ENCODE measurements around the gene JAKMIP2.
"Not testable (repeated sequence)": the region's sequence is repeated elsewhere in the genome, so short reads cannot be mapped to it uniquely, and the experiment has no call there.

Gene JAKMIP2

GRCh38 chr5:147648597-147648996, 133.9 kb downstream of the JAKMIP2 start:
- DNase-seq (ENCODE audit: low read depth) = no peak

GRCh38 chr5:147645197-147645596, 137.3 kb downstream of the JAKMIP2 start:
- DNase-seq (ENCODE audit: low read depth) = no peak

- DNase-seq (ENCODE audit: low read depth) = no peak
Measured at GRCh38 chr5:147644460-147644859, 138.1 kb downstream of the JAKMIP2 start.

- no peak for DNase-seq (ENCODE audit: low read depth)
Measured at GRCh38 chr5:147643142-147643541, 139.4 kb downstream of the JAKMIP2 start.

GRCh38 chr5:147642666-147643065, 139.9 kb downstream of the JAKMIP2 start:
- no peak for DNase-seq (ENCODE audit: low read depth)

- DNase-seq (ENCODE audit: low read depth) = no peak
Measured at GRCh38 chr5:147639321-147639720, 143.2 kb downstream of the JAKMIP2 start.

GRCh38 chr5:147636729-147636984, 145.9 kb downstream of the JAKMIP2 start:
- no peak for DNase-seq (ENCODE audit: low read depth)

GRCh38 chr5:147635882-147636728, 146.4 kb downstream of the JAKMIP2 start:
- no peak for DNase-seq (ENCODE audit: low read depth)

GRCh38 chr5:147635439-147635838, 147.1 kb downstream of the JAKMIP2 start:
- DNase-seq (ENCODE audit: low read depth) = not testable (repeated sequence)

- no peak for DNase-seq (ENCODE audit: low read depth)
Measured at GRCh38 chr5:147633173-147633572, 149.4 kb downstream of the JAKMIP2 start.

GRCh38 chr5:147631428-147632003, 151.0 kb downstream of the JAKMIP2 start:
- DNase-seq (ENCODE audit: low read depth) = no peak

GRCh38 chr5:147629196-147629595, 153.3 kb downstream of the JAKMIP2 start:
- DNase-seq (ENCODE audit: low read depth) = no peak

GRCh38 chr5:147628058-147628895, 154.3 kb downstream of the JAKMIP2 start:
- peak; percentile 44 for DNase-seq (ENCODE audit: low read depth)

GRCh38 chr5:147626464-147626863, 156.1 kb downstream of the JAKMIP2 start:
- no peak for DNase-seq (ENCODE audit: low read depth)

- DNase-seq (ENCODE audit: low read depth) = no peak
Measured at GRCh38 chr5:147621016-147621415, 161.5 kb downstream of the JAKMIP2 start.

- DNase-seq (ENCODE audit: low read depth) = no peak
Measured at GRCh38 chr5:147619281-147619878, 163.1 kb downstream of the JAKMIP2 start.

GRCh38 chr5:147617711-147618350, 164.7 kb downstream of the JAKMIP2 start:
- DNase-seq (ENCODE audit: low read depth) = no peak

GRCh38 chr5:147617191-147617606, 165.3 kb downstream of the JAKMIP2 start:
- DNase-seq (ENCODE audit: low read depth) = no peak

GRCh38 chr5:147616421-147616820, 166.1 kb downstream of the JAKMIP2 start:
- no peak for DNase-seq (ENCODE audit: low read depth)

GRCh38 chr5:147613359-147613758, 169.2 kb downstream of the JAKMIP2 start:
- peak; percentile 19 for DNase-seq (ENCODE audit: low read depth)

- no peak for DNase-seq (ENCODE audit: low read depth)
Measured at GRCh38 chr5:147611483-147611882, 171.0 kb downstream of the JAKMIP2 start.

- no peak for DNase-seq (ENCODE audit: low read depth)
Measured at GRCh38 chr5:147610798-147611197, 171.7 kb downstream of the JAKMIP2 start.
